Neural cell (in vitro differentiated cells): ENCODE results near the gene PANX1. TPM values are rescaled to one million over a fixed set of nuclear protein-coding genes. Genes with fewer than 3 reads are reported as not detected.

Experiments used
- H2AFZ ChIP-seq: fragments of 200-600, 300-800 bp; sonication (generic), shearing (Covaris generic); 2 replicates; pipeline ENCODE4 v1.6.0; 2014; ENCODE audit warnings: low read depth, mild to moderate bottlenecking, antibody characterized with exemption, low read length, moderate library complexity
- H3F3A ChIP-seq: fragments of 200-600 bp; shearing (Covaris generic); 2 replicates; pipeline ENCODE4 v1.6.1; 2016; ENCODE audit warnings: mild to moderate bottlenecking, moderate library complexity, mixed read lengths, antibody characterized with exemption, low read length; ENCODE audit not compliant: insufficient read depth, poor library complexity, severe bottlenecking
- H3K27ac ChIP-seq: fragments of 200-600, 300-800 bp; sonication (generic), shearing (Covaris generic); 2 replicates; pipeline ENCODE4 v1.5.1; 2014; ENCODE audit warnings: mild to moderate bottlenecking, low read length, moderate library complexity
- H3K27me3 ChIP-seq: fragments of 300-800, 200-600 bp; sonication (generic), shearing (Covaris generic); 2 replicates; pipeline ENCODE4 v1.6.0; 2014; ENCODE audit warnings: mild to moderate bottlenecking, low read depth, low read length, moderate library complexity; ENCODE audit not compliant: insufficient read depth
- H3K36me3 ChIP-seq: fragments of 300-800, 200-600 bp; sonication (generic), shearing (Covaris generic); 2 replicates; pipeline ENCODE4 v1.5.1; 2014; ENCODE audit warnings: mild to moderate bottlenecking, antibody characterized with exemption, low read length, moderate library complexity; ENCODE audit not compliant: insufficient read depth
- H3K4me2 ChIP-seq: fragments of 300-800, 200-600 bp; sonication (generic), shearing (Covaris generic); 2 replicates; pipeline ENCODE4 v1.6.0; 2014; ENCODE audit warnings: mild to moderate bottlenecking, low read length
- H3K4me3 ChIP-seq: fragments of 300-800, 200-600 bp; sonication (generic), shearing (Covaris generic); 2 replicates; pipeline ENCODE4 v1.5.1; 2014; ENCODE audit warnings: mild to moderate bottlenecking, low read length, moderate library complexity
- H3K79me2 ChIP-seq: fragments of 200-600 bp; shearing (Covaris generic); replicated peaks from 2 replicates; pipeline ENCODE4 v1.6.0; 2014; ENCODE audit warnings: mild to moderate bottlenecking, low read length, moderate library complexity; ENCODE audit not compliant: insufficient read depth
- H3K9ac ChIP-seq: fragments of 300-800, 200-600 bp; sonication (generic), shearing (Covaris generic); 2 replicates; pipeline ENCODE4 v1.6.1; 2016; ENCODE audit warnings: mild to moderate bottlenecking, low read length, mixed read lengths
- H3K9me2 ChIP-seq: fragments of 200-600 bp; shearing (Covaris generic); 2 replicates; pipeline ENCODE4 v1.6.1; 2016; ENCODE audit warnings: mild to moderate bottlenecking, low read length, mixed read lengths; ENCODE audit not compliant: insufficient read depth
- H3K9me3 ChIP-seq: fragments of 200-600, 300-800 bp; sonication (generic), shearing (Covaris generic); 2 replicates; pipeline ENCODE4 v1.6.1; 2016; ENCODE audit warnings: mild to moderate bottlenecking, mixed run types, low read length, moderate library complexity, mixed read lengths
- H4K20me1 ChIP-seq: fragments of 200-600 bp; shearing (Covaris generic); 2 replicates; pipeline ENCODE4 v1.6.1; 2016; ENCODE audit warnings: mild to moderate bottlenecking, mixed run types; ENCODE audit not compliant: insufficient read depth
- CTCF ChIP-seq: fragments of 450-650 bp; IDR thresholded peaks from 2 replicates; pipeline ENCODE4 v1.5.1; 2014; ENCODE audit warnings: antibody characterized with exemption, mild to moderate bottlenecking, moderate library complexity; ENCODE audit not compliant: poor library complexity, severe bottlenecking
- EP300 ChIP-seq: fragments of 450-650 bp; conservative IDR thresholded peaks from 2 replicates; pipeline ENCODE4 v1.6.1; 2014; ENCODE audit warnings: antibody characterized with exemption, mild to moderate bottlenecking, moderate library complexity; ENCODE audit not compliant: poor library complexity, severe bottlenecking
- EZH2 ChIP-seq: fragments of 200-600, 300-800 bp; shearing (Covaris generic), sonication (generic); IDR thresholded peaks from 2 replicates; pipeline ENCODE4 v1.6.1; 2014; ENCODE audit warnings: antibody characterized with exemption, low read length, borderline replicate concordance, mild to moderate bottlenecking; ENCODE audit not compliant: insufficient read depth, poor library complexity, severe bottlenecking
- MXI1 ChIP-seq: fragments of 450-650 bp; conservative IDR thresholded peaks from 2 replicates; pipeline ENCODE4 v1.6.1; 2014; ENCODE audit warnings: antibody characterized with exemption, mild to moderate bottlenecking; ENCODE audit not compliant: poor library complexity, severe bottlenecking
- POLR2AphosphoS5 ChIP-seq: IDR thresholded peaks from 2 replicates; pipeline ENCODE4 v1.6.1; 2012
- RAD21 ChIP-seq: fragments of 450-650 bp; conservative IDR thresholded peaks from 2 replicates; pipeline ENCODE4 v1.6.1; 2014; ENCODE audit warnings: antibody characterized with exemption, mild to moderate bottlenecking, moderate library complexity
- REST ChIP-seq: IDR thresholded peaks from 2 replicates; pipeline ENCODE4 v1.6.1; 2012; ENCODE audit warnings: borderline replicate concordance
- SMC3 ChIP-seq: fragments of 450-650 bp; conservative IDR thresholded peaks from 2 replicates; pipeline ENCODE4 v1.6.1; 2014; ENCODE audit warnings: antibody characterized with exemption, mild to moderate bottlenecking, moderate library complexity; ENCODE audit not compliant: poor library complexity
- TAF1 ChIP-seq: IDR thresholded peaks from 2 replicates; pipeline ENCODE4 v1.6.1; 2012; ENCODE audit warnings: low read depth
- polyA minus RNA-seq: library from RNA; depleted of rRNA, polyadenylated mRNA; stranded (reverse); fragments of >200 nt; gene quantifications from 2 replicates; pipeline ENCODE4 v1.2.3, GENCODE V29; 2014
- polyA plus RNA-seq: library from polyadenylated mRNA; depleted of rRNA; stranded (reverse); fragments of >200 nt; gene quantifications from 2 replicates; pipeline ENCODE4 v1.2.3, GENCODE V29; 2014

Gene PANX1
- polyA plus RNA-seq = 48.0 and 58.8 TPM in 2 replicates
- polyA minus RNA-seq = 181 and 199 TPM in 2 replicates

DNA sequence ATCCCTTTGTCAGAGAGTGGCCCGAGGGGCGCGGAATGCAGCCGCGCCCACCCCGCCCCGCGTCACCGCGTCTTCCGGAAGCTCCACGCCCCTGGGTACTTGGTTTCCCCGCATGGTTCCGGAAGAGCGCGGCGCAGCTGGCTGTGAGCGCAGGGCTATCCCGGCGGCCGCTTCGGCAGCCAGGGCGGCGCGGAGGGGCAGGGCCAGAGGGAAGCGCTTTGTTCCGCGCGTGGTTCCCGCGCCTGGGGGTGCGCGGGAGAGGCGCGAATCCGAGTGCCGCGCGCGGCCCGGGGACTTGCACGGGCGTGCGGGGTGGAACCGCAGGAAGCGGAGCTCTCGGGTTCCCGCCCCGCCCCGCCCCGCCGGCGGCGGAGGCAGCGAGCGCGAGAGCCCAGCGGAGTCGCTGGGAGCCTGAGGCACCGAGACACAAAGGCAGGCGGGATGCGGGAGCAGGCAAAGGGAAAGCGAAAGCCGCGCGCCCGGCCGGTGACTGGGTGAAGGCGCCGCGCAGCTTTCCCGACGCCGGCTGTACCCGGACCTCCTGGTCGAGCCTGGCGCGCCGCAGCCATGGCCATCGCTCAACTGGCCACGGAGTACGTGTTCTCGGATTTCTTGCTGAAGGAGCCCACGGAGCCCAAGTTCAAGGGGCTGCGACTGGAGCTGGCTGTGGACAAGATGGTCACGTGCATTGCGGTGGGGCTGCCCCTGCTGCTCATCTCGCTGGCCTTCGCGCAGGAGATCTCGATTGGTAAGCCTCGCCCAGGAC is at the start of gene PANX1:
Gene PANX1, plus strand, starts transcription at position 96 of the 766 bp plus-strand sequence. Its CDS starts 472 bp downstream, at position 568.
- H3K9me2 ChIP-seq = no peaks in the 10 kb centered on the region
- H3K36me3 ChIP-seq = no peaks in the 10 kb centered on the region
- H3K4me2 ChIP-seq = peak within 1 kb of the TSS; percentile 99
- H3K9ac ChIP-seq = peak within 1 kb of the TSS; percentile 97
- H4K20me1 ChIP-seq = peaks cover 11% of the 10 kb centered on the region
- H3F3A ChIP-seq = no peaks in the 10 kb centered on the region
- H3K27ac ChIP-seq = peak within 1 kb of the TSS; percentile 96
- H3K79me2 ChIP-seq = peaks cover 66% of the 10 kb centered on the region
- H2AFZ ChIP-seq = peak within 1 kb of the TSS; percentile 99
- H3K4me3 ChIP-seq = peak within 1 kb of the TSS; percentile 98
- H3K27me3 ChIP-seq = no peaks in the 10 kb centered on the region
- peak; percentile 8 for TF ChIP-seq RAD21
- TF ChIP-seq REST = no peak
- peak; percentile 8 for TF ChIP-seq CTCF
- no peak for TF ChIP-seq SMC3
- TF ChIP-seq EP300 = peak; percentile 42
- peak; percentile 62 for TF ChIP-seq POLR2AphosphoS5
- TF ChIP-seq EZH2 = no peak
- peak; percentile 94 for TF ChIP-seq MXI1
- peak; percentile 40 for TF ChIP-seq TAF1
- no peaks in the 10 kb centered on the region for H3K9me3 ChIP-seq

GRCh38 chr11:94084164-94084563 is 44.5 kb upstream of the PANX1 start:
- Histone ChIP-seq H3K27ac (no peak overlapping the region), H3K4me3 (no peak overlapping the region), H3K9me2 (no peaks in the 10 kb centered on the region), H3K9me3 (no peaks in the 10 kb centered on the region), H3K9ac (no peak overlapping the region), H3K79me2 (no peaks in the 10 kb centered on the region), H2AFZ (no peak overlapping the region), H3K36me3 (no peaks in the 10 kb centered on the region), H4K20me1 (no peaks in the 10 kb centered on the region), H3K4me2 (no peak overlapping the region), H3K27me3 (no peaks in the 10 kb centered on the region), H3F3A (no peaks in the 10 kb centered on the region)
- TF ChIP-seq EP300 (no peak), POLR2AphosphoS5 (no peak)
